WTC11 (cell line): ENCODE data around the gene STARD8. TPM values are rescaled to one million over a fixed set of nuclear protein-coding genes. Genes with fewer than 3 reads are reported as not detected.

Source experiments
- ATAC-seq: fragments of 200-7000 bp; cut with Tn5 transposase; 2 replicates; pipeline ENCODE4 v1.10.0; 2021; ENCODE audit warnings: mild to moderate bottlenecking, moderate library complexity
- CTCF ChIA-PET: fragments of 300-600 bp; sonication (Branson Sonifier 250); formaldehyde crosslinking; loops from one replicate; lab custom pipeline; 2021; ENCODE audit warnings: antibody characterized with exemption; lab: Charles Lee
- POLR2A ChIA-PET: fragments of 350-600 bp; sonication (Branson Sonifier 250); formaldehyde crosslinking; loops from one replicate; lab custom pipeline; 2021; ENCODE audit warnings: antibody characterized with exemption; lab: Charles Lee
- DNase-seq: peaks from one replicate; pipeline ENCODE4 v3.0.0; 2021; ENCODE audit warnings: low spot score
- H3K27ac Mint-ChIP-seq: 2 replicates; pipeline ENCODE4 v1.8.0; 2021; ENCODE audit warnings: mixed read lengths
- H3K27me3 Mint-ChIP-seq: 2 replicates; pipeline ENCODE4 v1.8.0; 2021; ENCODE audit warnings: low read depth, mild to moderate bottlenecking, moderate library complexity, mixed read lengths
- H3K36me3 Mint-ChIP-seq: 2 replicates; pipeline ENCODE4 v1.8.0; 2021; ENCODE audit warnings: mixed read lengths
- H3K4me1 Mint-ChIP-seq: 2 replicates; pipeline ENCODE4 v1.8.0; 2022; ENCODE audit warnings: mixed read lengths
- H3K4me3 Mint-ChIP-seq: 2 replicates; pipeline ENCODE4 v1.8.0; 2021; ENCODE audit warnings: mild to moderate bottlenecking, moderate library complexity, mixed read lengths
- H3K9me3 Mint-ChIP-seq: 2 replicates; pipeline ENCODE4 v1.8.0; 2021; ENCODE audit warnings: mixed read lengths
- ATF1 ChIP-seq: sonication (generic); formaldehyde crosslinking; IDR thresholded peaks from 2 replicates; pipeline ENCODE4 v1.8.1; 2023; ENCODE audit warnings: mild to moderate bottlenecking, moderate library complexity, missing genetic modification reagents
- ATF3 ChIP-seq: sonication (generic); formaldehyde crosslinking; conservative IDR thresholded peaks from 2 replicates; pipeline ENCODE4 v1.8.1; 2022; ENCODE audit warnings: mild to moderate bottlenecking, missing genetic modification reagents
- CREB1 ChIP-seq: sonication (generic); formaldehyde crosslinking; IDR thresholded peaks from 2 replicates; pipeline ENCODE4 v1.8.0; 2023; ENCODE audit warnings: mild to moderate bottlenecking, missing genetic modification reagents
- E2F4 ChIP-seq: sonication (generic); formaldehyde crosslinking; IDR thresholded peaks from 2 replicates; pipeline ENCODE4 v1.8.1; 2022; ENCODE audit warnings: low read depth, mild to moderate bottlenecking, moderate library complexity, missing genetic modification reagents, borderline replicate concordance
- ERG ChIP-seq: fragments of 250-450 bp; sonication (Bioruptor Pico); IDR thresholded peaks from 2 replicates; pipeline ENCODE4 v1.8.0; 2021; ENCODE audit warnings: mild to moderate bottlenecking
- ESRRA ChIP-seq: sonication (generic); formaldehyde crosslinking; IDR thresholded peaks from 2 replicates; pipeline ENCODE4 v1.8.1; 2022; ENCODE audit warnings: mild to moderate bottlenecking, missing genetic modification reagents, borderline replicate concordance
- ETV6 ChIP-seq: sonication (generic); formaldehyde crosslinking; IDR thresholded peaks from 2 replicates; pipeline ENCODE4 v1.8.1; 2022; ENCODE audit warnings: mild to moderate bottlenecking, missing genetic modification reagents
- FOXK1 ChIP-seq: sonication (generic); formaldehyde crosslinking; IDR thresholded peaks from 2 replicates; pipeline ENCODE4 v1.8.0; 2022; ENCODE audit warnings: mild to moderate bottlenecking, moderate library complexity, missing genetic modification reagents
- FOXP4 ChIP-seq: sonication (generic); formaldehyde crosslinking; IDR thresholded peaks from 2 replicates; pipeline ENCODE4 v1.8.0; 2022; ENCODE audit warnings: mild to moderate bottlenecking, missing genetic modification reagents
- HMGA2 ChIP-seq: fragments of 250-450 bp; sonication (Bioruptor Pico); IDR thresholded peaks from 2 replicates; pipeline ENCODE4 v1.4.0; 2021; ENCODE audit warnings: mild to moderate bottlenecking, moderate library complexity
- IRF1 ChIP-seq: sonication (generic); formaldehyde crosslinking; IDR thresholded peaks from 2 replicates; pipeline ENCODE4 v1.8.0; 2023; ENCODE audit warnings: missing genetic modification reagents
- MLX ChIP-seq: sonication (generic); formaldehyde crosslinking; IDR thresholded peaks from 2 replicates; pipeline ENCODE4 v1.8.1; 2023; ENCODE audit warnings: mild to moderate bottlenecking, missing genetic modification reagents, moderate library complexity
- NFE2L1 ChIP-seq: sonication (generic); formaldehyde crosslinking; IDR thresholded peaks from 2 replicates; pipeline ENCODE4 v1.8.1; 2023; ENCODE audit warnings: missing genetic modification reagents
- NR3C1 ChIP-seq: sonication (generic); formaldehyde crosslinking; conservative IDR thresholded peaks from 2 replicates; pipeline ENCODE4 v1.8.1; 2023; ENCODE audit warnings: low read depth, mild to moderate bottlenecking, missing genetic modification reagents
- PREB ChIP-seq: sonication (generic); formaldehyde crosslinking; IDR thresholded peaks from 2 replicates; pipeline ENCODE4 v1.8.1; 2022; ENCODE audit warnings: mild to moderate bottlenecking, missing genetic modification reagents, moderate library complexity, borderline replicate concordance
- RORB ChIP-seq: fragments of 250-450 bp; sonication (Bioruptor Pico); IDR thresholded peaks from 2 replicates; pipeline ENCODE4 v1.9.0; 2021; ENCODE audit warnings: mild to moderate bottlenecking
- STAT6 ChIP-seq: sonication (generic); formaldehyde crosslinking; conservative IDR thresholded peaks from 2 replicates; pipeline ENCODE4 v1.8.1; 2023; ENCODE audit warnings: mild to moderate bottlenecking, low read depth, missing genetic modification reagents, moderate library complexity
- TEAD4 ChIP-seq: sonication (generic); formaldehyde crosslinking; IDR thresholded peaks from 2 replicates; pipeline ENCODE4 v1.8.0; 2022; ENCODE audit warnings: mild to moderate bottlenecking, missing genetic modification reagents
- TP53 ChIP-seq: sonication (generic); formaldehyde crosslinking; IDR thresholded peaks from 2 replicates; pipeline ENCODE4 v1.8.1; 2023; ENCODE audit warnings: mild to moderate bottlenecking, missing genetic modification reagents
- ZBTB21 ChIP-seq: sonication (generic); formaldehyde crosslinking; IDR thresholded peaks from 2 replicates; pipeline ENCODE4 v1.8.1; 2023; ENCODE audit warnings: mild to moderate bottlenecking, missing genetic modification reagents, borderline replicate concordance
- ZNF138 ChIP-seq: sonication (generic); formaldehyde crosslinking; conservative IDR thresholded peaks from 2 replicates; pipeline ENCODE4 v1.8.1; 2022; ENCODE audit warnings: mild to moderate bottlenecking, moderate library complexity, missing genetic modification reagents
- total RNA-seq: library from RNA; stranded (reverse); gene quantifications from 3 replicates; pipeline ENCODE4 v1.2.3, GENCODE V29; 2021

Gene STARD8
- total RNA-seq, 1 experiment from 2014 or later: 8.5 TPM

GRCh38 chrX:68718443-68718820 lies 71.0 kb downstream of the STARD8 start (continued):
- TF ChIP-seq FOXP4: no peak
- TF ChIP-seq ESRRA: no peak
- no peak for TF ChIP-seq RORB
- no peak for TF ChIP-seq ATF1 (CRISPR knock-in tag)

GRCh38 chrX:68719181-68719903 lies 71.9 kb downstream of the STARD8 start:
- TF ChIP-seq TEAD4 (CRISPR knock-in tag): no peak
- no peak for TF ChIP-seq HMGA2
- TF ChIP-seq IRF1: no peak
- TF ChIP-seq ETV6 (CRISPR knock-in tag): no peak
- TF ChIP-seq ZBTB21 (CRISPR knock-in tag): no peak
- TF ChIP-seq NFE2L1 (CRISPR knock-in tag): no peak
- TF ChIP-seq ERG (CRISPR knock-in tag): no peak
- TF ChIP-seq E2F4 (CRISPR knock-in tag): no peak
- no peak for TF ChIP-seq ATF3 (CRISPR knock-in tag)
- TF ChIP-seq STAT6: no peak
- TF ChIP-seq TP53 (CRISPR knock-in tag): no peak
- TF ChIP-seq PREB (CRISPR knock-in tag): no peak
- no peak for TF ChIP-seq MLX (CRISPR knock-in tag)
- no peak for TF ChIP-seq CREB1
- TF ChIP-seq NR3C1 (CRISPR knock-in tag): no peak
- TF ChIP-seq FOXK1: no peak
- no peak for TF ChIP-seq ZNF138 (CRISPR knock-in tag)
- Mint-ChIP-seq H3K4me1 (peaks cover 4% of the 10 kb centered on the region), H3K4me3 (no peak overlapping the region), H3K9me3 (no peaks in the 10 kb centered on the region), H3K36me3 (0 out of 2 replicates have a peak, but pooled peaks cover 2% of the 10 kb centered on the region), H3K27me3 (no peaks in the 10 kb centered on the region), H3K27ac (no peak overlapping the region)
- CTCF ChIA-PET: interaction anchor here (1.1 to 1.7 kb wide), 3 partner anchors 9 to 21 kb away, joined by 3 to 9 read pairs (median 5); no protein-coding TSS in a partner anchor
- POLR2A ChIA-PET: no interaction called here
- no peak for DNase-seq
- no peak for ATAC-seq
